GM21526 (cell line): Measurements from ENCODE around the gene NUFIP1.
A peak's percentile ranks its signal among the peaks of the same experiment; 100 is the strongest.
"Not testable (repeated sequence)": the region's sequence is repeated elsewhere in the genome, so short reads cannot be mapped to it uniquely, and the experiment has no call there.

Experiments
- ATAC-seq: cut with Tn5 transposase; IDR thresholded peaks from one replicate; pipeline ENCODE4 v1.9.1; 2021; ENCODE audit warnings: moderate library complexity; ENCODE audit not compliant: unreplicated experiment, low FRiP score

Gene NUFIP1

GRCh38 chr13:44921931-44922758 lies 67.1 kb downstream of the NUFIP1 start:
- ATAC-seq, result no peak

GRCh38 chr13:44921246-44921877 lies 67.9 kb downstream of the NUFIP1 start:
- no peak for ATAC-seq

GRCh38 chr13:44920013-44920412 lies 69.3 kb downstream of the NUFIP1 start:
- ATAC-seq, result no peak

GRCh38 chr13:44919104-44919804 lies 70.0 kb downstream of the NUFIP1 start:
- no peak for ATAC-seq

GRCh38 chr13:44918326-44919103 lies 70.8 kb downstream of the NUFIP1 start:
- peak; percentile 87 for ATAC-seq

GRCh38 chr13:44917589-44918325 lies 71.5 kb downstream of the NUFIP1 start:
- ATAC-seq, result peak; percentile 80

GRCh38 chr13:44912278-44913016 lies 76.8 kb downstream of the NUFIP1 start:
- ATAC-seq, result no peak

GRCh38 chr13:44908712-44909111 lies 80.6 kb downstream of the NUFIP1 start:
- ATAC-seq, result no peak

GRCh38 chr13:44908266-44908665 lies 81.0 kb downstream of the NUFIP1 start:
- ATAC-seq, result no peak

- ATAC-seq, result no peak
These were observed 82.6 kb downstream of the NUFIP1 start for GRCh38 chr13:44906713-44907112.

- no peak for ATAC-seq
These were observed 83.0 kb downstream of the NUFIP1 start for GRCh38 chr13:44906230-44906629.

GRCh38 chr13:44905556-44905955 lies 83.7 kb downstream of the NUFIP1 start:
- no peak for ATAC-seq

- ATAC-seq, result no peak
These were observed 84.3 kb downstream of the NUFIP1 start for GRCh38 chr13:44904967-44905366.

- no peak for ATAC-seq
These were observed 85.7 kb downstream of the NUFIP1 start for GRCh38 chr13:44903574-44903985.

GRCh38 chr13:44902738-44903137 lies 86.5 kb downstream of the NUFIP1 start:
- ATAC-seq, result no peak

GRCh38 chr13:44899967-44900366 lies 89.3 kb downstream of the NUFIP1 start:
- ATAC-seq, result no peak

- ATAC-seq, result not testable (repeated sequence)
These were observed 91.0 kb downstream of the NUFIP1 start for GRCh38 chr13:44898308-44898707.

- no peak for ATAC-seq
These were observed 93.3 kb downstream of the NUFIP1 start for GRCh38 chr13:44895953-44896335.

GRCh38 chr13:44895264-44895952 lies 93.9 kb downstream of the NUFIP1 start:
- no peak for ATAC-seq
